AG09309 (cell line): ENCODE results near the gene TPRN.

ENCODE experiments used
- DNase-seq: peaks from one replicate; pipeline ENCODE4 v3.0.0-alpha.2; 2010; ENCODE audit warnings: low read depth
- H3K4me3 ChIP-seq: 2 replicates; pipeline ENCODE4 v1.5.1; 2011; ENCODE audit warnings: mild to moderate bottlenecking, low read depth, low read length, moderate library complexity; ENCODE audit not compliant: control insufficient read depth
- TF ChIP-seq, protein P1 (sequence below): IDR thresholded peaks from 2 replicates; pipeline ENCODE4 v1.5.1; 2011; ENCODE audit warnings: mild to moderate bottlenecking, low read depth, low read length, inconsistent platforms; ENCODE audit not compliant: insufficient read depth, control insufficient read depth; ENCODE audit errors: missing control alignments

Gene TPRN

DNA sequence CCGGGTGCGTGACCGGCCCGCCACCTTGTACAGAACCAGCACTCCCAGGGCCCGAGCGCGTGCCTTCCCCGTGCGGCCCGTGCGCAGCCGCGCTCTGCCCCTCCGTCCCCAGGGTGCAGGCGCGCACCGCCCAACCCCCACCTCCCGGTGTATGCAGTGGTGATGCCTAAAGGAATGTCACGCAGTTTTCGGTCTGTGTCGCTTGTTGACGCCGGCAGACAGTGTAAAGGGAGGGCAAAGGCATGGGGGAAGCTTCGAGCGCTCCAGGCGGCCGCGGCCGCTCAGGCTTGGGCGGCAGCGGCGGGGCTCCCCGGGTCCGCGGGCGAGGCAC, 32.0 kb downstream of the TPRN start:
- DNase-seq = no peak
- TF ChIP-seq, protein P1, sequence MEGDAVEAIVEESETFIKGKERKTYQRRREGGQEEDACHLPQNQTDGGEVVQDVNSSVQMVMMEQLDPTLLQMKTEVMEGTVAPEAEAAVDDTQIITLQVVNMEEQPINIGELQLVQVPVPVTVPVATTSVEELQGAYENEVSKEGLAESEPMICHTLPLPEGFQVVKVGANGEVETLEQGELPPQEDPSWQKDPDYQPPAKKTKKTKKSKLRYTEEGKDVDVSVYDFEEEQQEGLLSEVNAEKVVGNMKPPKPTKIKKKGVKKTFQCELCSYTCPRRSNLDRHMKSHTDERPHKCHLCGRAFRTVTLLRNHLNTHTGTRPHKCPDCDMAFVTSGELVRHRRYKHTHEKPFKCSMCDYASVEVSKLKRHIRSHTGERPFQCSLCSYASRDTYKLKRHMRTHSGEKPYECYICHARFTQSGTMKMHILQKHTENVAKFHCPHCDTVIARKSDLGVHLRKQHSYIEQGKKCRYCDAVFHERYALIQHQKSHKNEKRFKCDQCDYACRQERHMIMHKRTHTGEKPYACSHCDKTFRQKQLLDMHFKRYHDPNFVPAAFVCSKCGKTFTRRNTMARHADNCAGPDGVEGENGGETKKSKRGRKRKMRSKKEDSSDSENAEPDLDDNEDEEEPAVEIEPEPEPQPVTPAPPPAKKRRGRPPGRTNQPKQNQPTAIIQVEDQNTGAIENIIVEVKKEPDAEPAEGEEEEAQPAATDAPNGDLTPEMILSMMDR = no peak
- no peak overlapping the region for H3K4me3 ChIP-seq

DNA sequence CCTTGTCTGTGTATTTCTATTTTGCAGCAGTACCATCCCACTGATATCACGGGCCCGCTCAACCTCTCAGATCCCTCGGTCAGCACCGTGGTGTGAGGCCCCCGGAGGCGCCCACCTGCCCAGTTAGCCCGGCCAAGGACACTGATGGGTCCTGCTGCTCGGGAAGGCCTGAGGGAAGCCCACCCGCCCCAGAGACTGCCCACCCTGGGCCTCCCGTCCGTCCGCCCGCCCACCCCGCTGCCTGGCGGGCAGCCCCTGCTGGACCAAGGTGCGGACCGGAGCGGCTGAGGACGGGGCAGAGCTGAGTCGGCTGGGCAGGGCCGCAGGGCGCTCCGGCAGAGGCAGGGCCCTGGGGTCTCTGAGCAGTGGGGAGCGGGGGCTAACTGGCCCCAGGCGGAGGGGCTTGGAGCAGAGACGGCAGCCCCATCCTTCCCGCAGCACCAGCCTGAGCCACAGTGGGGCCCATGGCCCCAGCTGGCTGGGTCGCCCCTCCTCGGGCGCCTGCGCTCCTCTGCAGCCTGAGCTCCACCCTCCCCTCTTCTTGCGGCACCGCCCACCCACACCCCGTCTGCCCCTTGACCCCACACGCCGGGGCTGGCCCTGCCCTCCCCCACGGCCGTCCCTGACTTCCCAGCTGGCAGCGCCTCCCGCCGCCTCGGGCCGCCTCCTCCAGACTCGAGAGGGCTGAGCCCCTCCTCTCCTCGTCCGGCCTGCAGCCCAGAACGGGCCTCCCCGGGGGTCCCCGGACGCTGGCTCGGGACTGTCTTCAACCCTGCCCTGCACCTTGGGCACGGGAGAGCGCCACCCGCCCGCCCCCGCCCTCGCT, 32.6 kb downstream of the TPRN start:
- DNase-seq = no peak
- H3K4me3 ChIP-seq = no peak overlapping the region
- TF ChIP-seq, protein P1 = no peak

DNA sequence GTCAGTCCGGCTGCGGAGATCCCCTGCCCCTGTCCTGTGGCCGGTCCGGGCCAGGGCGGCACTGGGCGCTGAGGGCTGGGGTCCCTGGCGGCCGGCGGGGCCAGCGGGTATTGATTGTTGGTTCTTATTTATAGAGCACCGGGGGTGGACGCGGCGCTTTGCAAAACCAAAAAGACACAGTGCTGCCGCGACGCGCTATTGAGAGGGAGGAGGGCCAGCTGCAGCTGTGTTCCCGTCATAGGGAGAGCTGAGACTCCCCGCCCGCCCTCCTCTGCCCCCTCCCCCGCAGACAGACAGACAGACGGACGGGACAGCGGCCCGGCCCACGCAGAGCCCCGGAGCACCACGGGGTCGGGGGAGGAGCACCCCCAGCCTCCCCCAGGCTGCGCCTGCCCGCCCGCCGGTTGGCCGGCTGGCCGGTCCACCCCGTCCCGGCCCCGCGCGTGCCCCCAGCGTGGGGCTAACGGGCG, 33.2 kb downstream of the TPRN start:
- DNase-seq = no peak
- TF ChIP-seq, protein P1 = no peak
- H3K4me3 ChIP-seq = no peak overlapping the region

DNA sequence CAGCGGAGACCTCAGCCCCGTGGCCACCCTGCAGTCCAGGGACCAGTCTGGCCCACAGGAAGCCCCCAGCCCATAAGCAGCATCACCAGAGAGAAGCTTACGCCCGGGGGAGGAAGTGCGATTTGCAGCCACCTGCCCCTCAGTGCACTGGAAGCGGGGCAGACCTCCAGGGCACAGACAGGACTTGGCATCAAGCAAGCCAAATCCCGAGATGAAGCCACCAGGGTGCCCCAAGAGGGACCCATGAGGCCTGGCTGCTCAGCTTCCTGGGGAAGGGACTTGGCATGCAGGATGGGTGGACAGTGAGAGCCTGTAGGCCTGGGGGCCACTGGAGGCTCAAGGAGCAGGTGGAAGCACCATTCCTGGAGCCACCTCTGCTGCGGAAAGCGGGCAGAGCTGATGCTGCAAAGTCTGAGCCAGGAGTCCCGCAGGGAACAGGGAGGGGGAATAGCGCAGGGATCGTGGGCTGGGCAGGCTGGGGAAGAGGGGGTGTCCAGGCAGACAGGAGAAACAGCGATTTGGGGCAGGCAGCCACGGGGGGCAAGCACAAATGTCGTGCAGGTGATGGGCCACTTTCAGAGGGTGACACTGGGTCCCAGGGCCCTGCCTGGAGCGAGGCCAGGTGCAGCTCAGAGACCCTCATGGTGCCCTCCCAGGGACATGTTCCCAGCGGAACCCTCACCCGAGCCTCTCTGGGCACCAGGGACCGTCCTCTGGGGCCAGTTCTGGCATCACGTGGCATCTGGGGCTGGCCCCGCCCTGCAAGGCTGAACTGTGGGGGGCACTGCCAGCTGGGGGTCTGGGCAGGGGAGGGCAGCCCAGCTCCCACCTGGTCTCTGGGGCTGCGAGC, 33.9 kb downstream of the TPRN start:
- DNase-seq = no peak
- TF ChIP-seq, protein P1 = no peak
- H3K4me3 ChIP-seq = no peak overlapping the region

DNA sequence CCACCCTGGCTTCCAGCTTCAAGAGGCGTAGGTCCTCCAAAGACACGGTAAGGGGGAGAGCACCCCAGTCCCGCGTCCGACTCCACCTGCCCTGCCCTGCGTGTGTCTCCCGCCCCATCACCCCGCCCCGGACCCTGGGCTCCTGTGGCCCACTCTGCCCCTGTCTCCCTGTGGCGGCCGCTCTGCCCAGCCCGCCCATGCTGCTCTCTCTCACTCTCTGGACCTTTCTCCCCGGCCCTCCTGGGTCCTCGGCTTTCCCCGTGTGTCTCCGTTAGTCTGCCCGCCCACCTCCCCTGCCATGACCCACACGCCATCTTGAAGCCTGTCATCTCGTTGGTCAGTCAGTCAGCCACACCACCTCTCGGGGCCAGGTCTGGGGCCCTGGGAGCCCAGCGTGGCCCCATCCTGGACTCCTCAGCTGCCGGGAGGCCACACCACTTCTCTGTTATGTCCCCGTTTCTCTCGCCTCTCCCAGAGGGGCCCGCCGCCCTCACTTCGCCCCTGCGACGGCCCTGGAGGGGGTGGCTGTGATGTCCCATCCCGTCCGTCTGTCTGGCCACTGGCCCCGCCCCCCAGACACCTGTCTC, 35.2 kb downstream of the TPRN start:
- TF ChIP-seq, protein P1 = no peak
- no peak overlapping the region for H3K4me3 ChIP-seq
- DNase-seq = no peak

DNA sequence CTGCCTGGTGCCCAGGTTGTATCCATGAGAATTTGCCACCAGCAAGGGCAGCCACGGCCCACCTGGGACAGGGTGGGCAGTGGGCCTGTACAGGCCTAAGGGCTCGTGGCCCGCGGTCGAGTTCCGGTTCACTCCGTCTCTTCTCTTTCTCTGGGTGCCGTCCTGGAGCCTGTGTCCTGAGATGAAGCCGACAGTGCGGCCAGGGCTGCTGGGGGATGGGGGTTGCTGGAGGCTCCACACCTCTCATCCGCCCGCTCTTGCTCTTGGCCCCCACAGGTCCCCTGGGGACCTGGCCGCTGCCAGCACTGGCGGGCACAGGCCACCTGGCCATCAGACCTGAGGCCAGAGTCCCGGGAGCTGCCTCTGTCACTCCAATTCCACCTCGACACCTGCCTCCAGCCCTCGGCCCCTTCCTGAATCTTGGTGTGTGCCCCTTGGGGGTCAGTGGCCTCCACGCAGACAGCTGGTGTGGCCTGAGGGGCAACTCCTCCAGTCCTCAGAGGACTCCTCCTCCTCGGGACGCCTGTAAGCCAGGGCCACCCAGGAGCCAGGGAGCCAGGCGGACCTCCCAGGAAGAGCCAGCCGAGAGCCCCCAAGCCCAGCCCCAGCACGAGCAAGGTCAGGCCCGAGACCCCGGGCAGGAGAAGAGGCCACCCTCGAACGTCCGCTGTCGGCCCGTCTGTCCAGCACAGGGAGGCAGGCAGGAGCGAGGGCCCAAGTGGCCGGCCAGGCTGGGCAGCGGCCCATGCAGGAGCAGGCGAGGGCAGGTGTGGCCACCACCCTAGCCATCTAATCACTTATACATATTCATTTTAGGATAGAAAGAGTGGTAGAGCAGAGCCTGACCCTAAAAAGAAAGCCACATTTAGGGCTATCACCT, 35.9 kb downstream of the TPRN start:
- no peak overlapping the region for H3K4me3 ChIP-seq
- no peak for DNase-seq
- TF ChIP-seq, protein P1 = no peak
